HG02885 (cell line): Measurements from ENCODE around the gene LRP2.
"Not testable (repeated sequence)": the region's sequence is repeated elsewhere in the genome, so short reads cannot be mapped to it uniquely, and the experiment has no call there.

ENCODE experiments used
- ATAC-seq: cut with Tn5 transposase; IDR thresholded peaks from one replicate; pipeline ENCODE4 v1.9.1; 2021; ENCODE audit warnings: mild to moderate bottlenecking; ENCODE audit not compliant: unreplicated experiment, poor library complexity

The LRP2 gene

GRCh38 chr2:169303579-169304305 lies 58.6 kb downstream of the LRP2 start:
- no peak for ATAC-seq

- no peak for ATAC-seq
Measured at GRCh38 chr2:169302364-169302763, 60.0 kb downstream of the LRP2 start.

GRCh38 chr2:169301596-169302335 lies 60.6 kb downstream of the LRP2 start:
- no peak for ATAC-seq

- no peak for ATAC-seq
Measured at GRCh38 chr2:169300636-169301530, 61.5 kb downstream of the LRP2 start.

- ATAC-seq = no peak
Measured at GRCh38 chr2:169298007-169298406, 64.3 kb downstream of the LRP2 start.

- no peak for ATAC-seq
Measured at GRCh38 chr2:169294001-169294675, 68.2 kb downstream of the LRP2 start.

- no peak for ATAC-seq
Measured at GRCh38 chr2:169291517-169291916, 70.8 kb downstream of the LRP2 start.

- ATAC-seq = no peak
Measured at GRCh38 chr2:169290433-169290832, 71.9 kb downstream of the LRP2 start.

GRCh38 chr2:169287666-169288065 lies 74.7 kb downstream of the LRP2 start:
- no peak for ATAC-seq

GRCh38 chr2:169286624-169287231 lies 75.6 kb downstream of the LRP2 start:
- no peak for ATAC-seq

GRCh38 chr2:169285531-169286235 lies 76.7 kb downstream of the LRP2 start:
- no peak for ATAC-seq

GRCh38 chr2:169280502-169280901 lies 81.8 kb downstream of the LRP2 start:
- ATAC-seq = no peak

GRCh38 chr2:169275696-169276444 lies 86.5 kb downstream of the LRP2 start:
- ATAC-seq = no peak

GRCh38 chr2:169272010-169272409 lies 90.3 kb downstream of the LRP2 start:
- no peak for ATAC-seq

GRCh38 chr2:169270574-169270973 lies 91.8 kb downstream of the LRP2 start:
- not testable (repeated sequence) for ATAC-seq

- ATAC-seq = no peak
Measured at GRCh38 chr2:169265591-169265990, 96.7 kb downstream of the LRP2 start.

GRCh38 chr2:169260846-169261642 lies 101.3 kb downstream of the LRP2 start:
- ATAC-seq = no peak

- ATAC-seq = no peak
Measured at GRCh38 chr2:169260246-169260645, 102.1 kb downstream of the LRP2 start.
